DMS 273 (cell line): ENCODE data around the gene TMUB1.

ENCODE experiments used
- DNase-seq: peaks from one replicate; lab custom pipeline; 2025; ENCODE audit not compliant: unreplicated experiment; lab: John Stamatoyannopoulos, UW

Gene TMUB1

DNA sequence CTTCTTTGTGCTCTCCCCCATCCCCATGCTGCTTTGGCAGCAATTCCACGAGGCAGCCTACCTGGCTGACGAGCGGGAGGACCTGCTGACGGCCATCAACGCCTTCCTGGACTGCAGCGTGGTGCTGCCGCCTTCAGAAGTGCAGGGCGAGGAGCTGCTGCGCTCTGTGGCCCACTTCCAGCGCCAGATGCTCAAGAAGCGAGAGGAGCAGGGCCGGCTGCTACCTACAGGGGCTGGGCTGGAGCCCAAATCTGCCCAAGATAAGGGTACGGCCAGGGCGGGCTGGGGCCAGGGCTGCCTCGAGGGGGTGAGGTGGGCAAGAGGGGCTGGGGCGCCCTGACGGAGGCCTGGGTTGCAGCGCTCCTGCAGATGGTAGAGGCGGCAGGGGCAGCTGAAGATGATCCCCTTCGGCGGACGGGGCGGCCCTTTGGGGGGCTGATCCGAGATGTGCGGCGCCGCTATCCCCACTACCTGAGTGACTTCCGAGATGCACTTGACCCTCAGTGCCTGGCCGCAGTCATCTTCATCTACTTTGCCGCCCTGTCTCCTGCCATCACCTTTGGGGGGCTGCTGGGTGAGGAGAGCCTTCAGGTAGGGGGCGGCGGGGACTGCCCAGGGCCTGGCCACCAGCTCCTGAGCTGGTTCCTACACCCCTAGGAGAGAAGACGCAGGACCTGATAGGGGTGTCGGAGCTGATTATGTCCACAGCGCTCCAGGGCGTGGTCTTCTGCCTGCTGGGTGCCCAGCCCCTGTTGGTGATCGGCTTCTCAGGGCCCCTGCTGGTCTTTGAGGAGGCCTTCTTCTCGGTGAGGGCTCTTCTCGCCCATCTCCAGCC, 12.0 kb downstream of the TMUB1 start:
- DNase-seq, result no peak

DNA sequence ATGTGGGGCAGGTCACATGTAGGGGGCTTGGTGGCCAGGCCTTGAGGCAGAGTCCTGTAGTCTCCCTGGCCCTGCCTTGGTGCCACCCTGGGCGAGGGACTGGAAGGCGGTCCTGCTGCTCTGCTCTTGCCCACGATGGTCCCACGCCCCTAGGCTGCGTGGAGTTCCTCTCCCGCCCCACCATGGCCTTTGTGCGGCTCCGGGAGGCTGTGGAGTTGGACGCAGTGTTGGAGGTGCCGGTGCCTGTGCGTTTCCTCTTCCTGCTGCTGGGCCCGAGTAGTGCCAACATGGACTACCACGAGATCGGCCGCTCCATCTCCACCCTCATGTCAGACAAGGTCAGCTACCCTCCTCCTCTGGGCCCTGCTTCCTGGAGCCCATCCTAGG, 12.7 kb downstream of the TMUB1 start:
- DNase-seq, result no peak

DNA sequence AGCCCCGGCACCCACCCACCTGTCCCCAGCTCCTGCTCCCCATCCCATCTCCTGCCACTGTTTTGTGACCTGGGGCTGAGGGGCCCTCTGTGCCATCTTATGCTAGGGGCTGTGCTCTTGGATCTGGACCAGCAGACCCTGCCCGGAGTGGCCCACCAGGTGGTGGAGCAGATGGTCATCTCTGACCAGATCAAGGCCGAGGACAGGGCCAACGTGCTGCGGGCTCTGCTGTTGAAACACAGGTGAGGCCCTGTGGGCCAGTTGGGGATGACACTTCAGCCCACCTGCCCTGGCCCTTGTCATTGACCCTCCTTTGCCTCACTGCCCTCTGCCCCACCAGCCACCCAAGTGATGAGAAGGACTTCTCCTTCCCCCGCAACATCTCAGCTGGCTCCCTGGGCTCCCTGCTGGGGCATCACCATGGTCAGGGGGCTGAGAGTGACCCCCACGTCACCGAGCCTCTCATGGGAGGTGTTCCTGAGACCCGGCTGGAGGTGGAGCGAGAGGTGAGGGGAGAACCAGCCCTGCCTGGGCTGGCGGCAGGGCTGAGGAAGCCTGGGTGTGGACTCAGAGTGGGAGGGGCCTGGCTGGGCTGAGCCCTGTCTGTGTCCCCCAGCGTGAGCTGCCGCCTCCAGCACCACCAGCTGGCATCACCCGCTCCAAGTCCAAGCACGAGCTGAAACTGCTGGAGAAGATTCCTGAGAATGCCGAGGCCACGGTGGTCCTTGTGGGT, 13.3 kb downstream of the TMUB1 start:
- no peak for DNase-seq

DNA sequence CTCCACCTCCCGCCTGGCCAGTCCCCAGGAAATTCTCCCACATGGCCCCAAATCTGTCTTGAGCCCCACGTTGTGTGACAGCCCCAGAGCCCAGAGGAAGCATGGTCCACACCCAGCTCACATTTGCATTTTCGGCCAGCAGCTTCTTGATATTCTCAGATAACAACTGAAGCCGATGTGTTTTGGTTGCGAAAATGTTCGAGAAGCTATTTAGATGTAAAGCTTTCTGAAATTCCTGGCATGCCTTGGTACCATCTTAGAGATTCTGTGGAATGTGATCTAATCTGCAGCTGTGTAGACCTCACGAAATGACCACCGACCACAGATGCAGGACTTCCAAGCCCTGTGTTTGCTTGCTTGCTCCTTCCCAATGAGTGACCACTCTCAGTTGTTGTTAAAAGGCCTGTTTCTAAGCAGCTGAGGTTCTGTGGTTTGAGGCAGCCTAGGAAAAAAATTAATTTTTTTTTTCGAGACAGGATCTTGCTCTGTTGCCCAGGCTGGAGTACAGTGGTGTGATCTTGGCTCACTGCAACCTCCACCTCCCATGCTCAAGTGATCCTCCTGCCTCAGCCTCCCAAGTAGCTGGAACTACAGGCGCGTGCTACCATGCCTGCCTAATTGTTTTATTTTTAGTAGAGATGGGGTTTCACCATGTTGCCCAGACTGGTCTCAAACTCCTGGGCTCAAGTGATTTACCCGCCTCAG, 15.1 kb downstream of the TMUB1 start:
- DNase-seq, result no peak

DNA sequence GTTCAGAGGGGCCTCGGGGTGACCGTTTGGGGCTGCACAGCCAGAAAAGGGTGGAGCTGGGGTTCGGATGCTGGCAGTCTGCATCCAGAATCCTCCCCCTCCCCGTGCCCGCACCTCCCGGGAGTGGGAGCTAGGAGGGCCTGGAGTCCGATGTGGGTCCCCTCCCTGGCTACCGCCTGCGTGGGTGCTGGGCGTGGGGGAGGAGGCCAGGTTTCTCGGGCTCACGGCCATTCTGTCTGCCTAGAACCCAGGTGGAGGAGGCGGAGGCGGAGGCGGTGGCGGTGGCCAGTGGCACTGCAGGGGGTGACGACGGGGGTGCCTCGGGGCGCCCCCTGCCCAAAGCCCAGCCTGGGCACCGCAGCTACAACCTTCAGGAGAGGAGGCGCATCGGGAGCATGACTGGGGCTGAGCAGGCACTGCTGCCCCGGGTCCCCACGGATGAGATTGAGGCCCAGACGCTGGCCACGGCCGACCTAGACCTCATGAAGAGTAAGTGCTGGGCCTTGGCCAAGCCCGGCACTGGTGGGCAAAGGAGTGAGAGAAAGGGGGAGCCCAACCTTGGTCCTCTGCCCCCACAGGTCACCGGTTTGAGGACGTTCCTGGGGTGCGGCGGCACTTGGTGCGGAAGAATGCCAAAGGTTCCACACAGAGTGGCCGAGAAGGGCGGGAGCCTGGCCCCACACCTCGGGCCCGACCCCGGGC, 16.9 kb downstream of the TMUB1 start:
- DNase-seq, result no peak

DNA sequence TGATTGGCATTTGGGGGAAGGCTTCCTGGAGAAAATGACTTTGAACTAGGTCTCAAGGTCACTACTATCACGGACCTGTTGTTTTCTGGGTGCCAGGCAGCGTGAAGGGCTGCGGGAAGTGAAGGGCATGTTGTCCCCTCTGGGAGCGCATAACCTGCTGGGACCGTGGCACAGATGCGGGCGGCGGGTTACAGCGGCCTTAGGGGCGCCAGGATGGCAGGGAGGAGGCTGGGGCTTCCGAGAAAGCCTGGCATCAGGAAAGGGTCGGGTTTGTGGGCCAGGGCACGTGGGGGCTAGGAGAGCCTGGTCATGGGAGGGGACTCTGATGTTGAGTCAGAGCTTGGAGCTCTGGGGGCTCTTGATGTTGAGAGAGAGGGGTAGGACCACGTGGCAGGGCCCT, 17.8 kb downstream of the TMUB1 start:
- no peak for DNase-seq

DNA sequence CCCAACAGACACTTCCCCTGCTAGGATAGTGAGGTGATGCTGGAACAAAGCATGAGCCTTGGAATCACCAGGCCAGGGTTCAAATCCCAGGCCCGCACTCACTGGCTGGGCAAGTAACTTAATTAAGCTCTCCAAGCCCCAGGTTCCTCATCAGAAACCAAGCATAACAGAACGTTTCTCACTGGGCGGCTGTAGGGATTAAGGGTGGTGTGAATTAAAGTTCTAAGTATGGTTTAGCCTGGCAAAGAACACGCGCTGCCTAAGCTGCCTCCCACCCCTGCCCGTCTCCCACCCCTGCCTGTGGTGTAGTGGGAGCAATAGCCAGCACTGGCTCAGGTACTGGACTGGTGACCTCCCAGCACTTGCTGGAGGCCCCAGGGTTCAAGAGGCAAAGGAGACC, 18.3 kb downstream of the TMUB1 start:
- no peak for DNase-seq

DNA sequence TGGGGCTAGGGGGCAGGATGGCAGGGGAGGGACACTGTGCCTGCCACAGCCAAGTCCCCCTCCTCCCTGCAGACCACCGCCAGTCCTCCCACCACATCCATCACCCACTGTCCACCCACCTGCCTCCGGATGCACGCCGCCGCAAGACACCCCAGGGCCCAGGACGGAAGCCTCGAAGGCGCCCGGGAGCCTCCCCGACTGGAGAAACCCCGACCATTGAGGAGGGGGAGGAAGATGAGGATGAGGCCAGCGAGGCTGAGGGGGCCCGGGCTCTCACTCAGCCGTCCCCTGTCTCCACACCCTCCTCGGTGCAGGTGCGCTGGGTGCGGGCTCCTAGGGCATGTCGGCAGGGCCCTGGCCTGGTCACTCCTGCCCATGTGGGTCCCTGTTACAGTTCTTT, 18.8 kb downstream of the TMUB1 start:
- DNase-seq, result no peak

DNA sequence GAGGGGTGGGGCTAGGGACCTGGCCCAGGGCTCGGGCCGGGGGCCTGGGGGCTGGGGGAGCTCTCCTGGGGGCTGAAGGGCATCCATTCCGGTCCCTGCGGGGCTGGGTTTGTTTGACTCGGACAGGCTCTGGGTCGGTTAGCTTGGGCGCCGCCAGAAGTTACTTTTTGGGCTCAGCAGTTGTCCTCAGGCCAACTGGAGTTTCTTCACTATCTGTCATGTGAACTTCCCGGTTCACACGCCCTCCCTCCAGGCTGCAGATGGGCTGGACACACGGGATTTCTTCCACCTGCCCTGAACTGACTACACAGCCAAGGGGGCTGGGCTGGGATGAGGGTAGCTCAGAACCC, 20.1 kb downstream of the TMUB1 start:
- no peak for DNase-seq

DNA sequence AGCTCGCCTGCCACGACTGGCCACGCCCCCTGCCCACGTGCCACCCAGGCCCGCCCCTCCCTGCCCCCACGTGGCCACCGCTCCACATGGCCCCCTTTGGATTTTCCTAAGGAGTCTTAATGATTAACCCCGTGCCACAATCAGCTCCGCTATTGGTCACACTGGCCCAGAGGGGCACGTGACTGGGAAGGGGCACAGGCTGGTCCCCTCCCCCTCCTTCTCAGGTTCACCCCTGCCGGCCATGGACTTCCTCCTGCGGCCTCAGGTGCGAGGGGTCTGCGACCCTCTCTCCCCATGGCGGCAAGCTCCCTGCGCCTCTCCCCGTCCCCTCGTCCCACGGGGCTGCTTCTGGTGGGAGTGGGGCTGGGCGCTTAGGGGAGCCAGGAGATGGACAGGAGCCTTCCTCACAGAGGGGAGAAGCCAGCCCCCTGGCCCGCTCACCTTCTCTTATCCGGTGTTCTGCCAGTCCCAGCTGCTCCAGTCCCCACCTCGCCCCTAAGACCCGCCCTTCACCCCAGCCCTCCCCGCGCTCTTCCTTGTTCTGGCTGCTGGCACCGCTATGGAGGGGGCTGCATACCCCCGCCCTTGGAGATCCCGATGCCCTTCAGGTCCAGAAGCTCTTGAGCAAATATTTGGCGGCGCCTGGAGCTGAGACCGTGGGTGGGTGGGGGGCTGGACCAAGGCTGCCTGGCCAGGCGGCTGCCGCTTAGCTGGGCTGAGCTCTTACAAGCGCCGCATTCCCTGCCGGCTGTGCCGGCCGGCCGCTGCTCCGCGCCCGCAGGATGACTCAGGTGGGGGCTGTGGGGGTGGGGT, 20.7 kb downstream of the TMUB1 start:
- peak; percentile 45 for DNase-seq

DNA sequence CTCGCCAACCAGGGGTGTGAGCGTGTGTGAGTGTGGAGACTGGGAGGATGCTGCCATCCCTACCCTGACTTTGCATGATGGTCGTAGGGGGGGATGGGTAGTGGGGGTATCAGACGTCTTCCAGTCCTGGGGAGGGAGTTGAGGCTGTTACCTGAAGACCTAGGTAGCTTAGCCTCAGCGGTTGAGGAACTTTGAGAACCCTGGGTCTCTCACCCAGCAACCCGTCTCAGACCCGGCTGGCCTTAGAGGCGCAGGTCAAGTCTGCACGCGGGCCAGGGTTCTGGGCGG, 21.2 kb downstream of the TMUB1 start:
- DNase-seq, result no peak

DNA sequence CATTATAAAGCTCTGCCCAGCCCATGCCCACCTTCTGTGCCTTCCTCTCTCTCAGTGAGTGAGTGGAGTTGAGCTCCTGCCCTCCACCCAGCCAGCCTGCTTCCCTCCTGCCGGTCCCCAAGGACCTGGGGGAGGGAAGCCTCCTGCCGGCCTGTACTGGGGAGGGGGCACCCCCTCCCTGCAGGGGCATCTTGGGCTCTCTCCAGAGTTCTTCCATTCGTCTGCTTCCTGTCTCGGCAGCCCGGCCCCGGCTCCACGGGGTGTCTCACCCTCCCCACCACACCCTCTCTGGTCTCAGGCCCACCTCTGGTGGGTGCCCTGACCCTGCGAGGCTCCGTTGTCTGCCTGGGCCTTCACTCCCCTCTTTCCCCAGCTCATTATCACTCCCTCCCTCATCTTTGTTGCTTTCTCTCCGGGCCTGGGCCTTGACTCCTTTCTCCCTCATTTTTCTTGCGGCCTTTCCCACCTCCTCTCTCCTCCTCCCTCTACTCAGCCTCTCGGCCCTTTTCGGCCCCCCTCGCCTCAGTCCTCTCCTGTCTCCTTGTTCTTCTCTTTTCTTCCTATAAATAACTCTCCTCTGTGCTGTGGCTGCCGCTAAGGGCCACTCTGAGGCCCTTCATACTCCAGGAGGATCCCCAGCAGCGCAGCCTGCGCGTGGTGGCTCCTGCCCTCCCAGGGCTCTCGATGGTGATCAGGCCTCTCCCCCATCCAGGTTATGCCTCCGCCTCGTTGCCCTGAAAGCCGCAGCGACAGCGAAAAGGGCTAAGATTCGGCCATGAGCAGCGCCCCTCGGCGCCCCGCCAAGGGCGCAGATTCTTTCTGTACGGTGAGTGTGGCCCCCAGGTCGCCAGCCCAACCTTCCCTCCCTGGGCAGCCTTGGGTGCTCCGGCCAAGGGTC, 21.8 kb downstream of the TMUB1 start:
- no peak for DNase-seq

DNA sequence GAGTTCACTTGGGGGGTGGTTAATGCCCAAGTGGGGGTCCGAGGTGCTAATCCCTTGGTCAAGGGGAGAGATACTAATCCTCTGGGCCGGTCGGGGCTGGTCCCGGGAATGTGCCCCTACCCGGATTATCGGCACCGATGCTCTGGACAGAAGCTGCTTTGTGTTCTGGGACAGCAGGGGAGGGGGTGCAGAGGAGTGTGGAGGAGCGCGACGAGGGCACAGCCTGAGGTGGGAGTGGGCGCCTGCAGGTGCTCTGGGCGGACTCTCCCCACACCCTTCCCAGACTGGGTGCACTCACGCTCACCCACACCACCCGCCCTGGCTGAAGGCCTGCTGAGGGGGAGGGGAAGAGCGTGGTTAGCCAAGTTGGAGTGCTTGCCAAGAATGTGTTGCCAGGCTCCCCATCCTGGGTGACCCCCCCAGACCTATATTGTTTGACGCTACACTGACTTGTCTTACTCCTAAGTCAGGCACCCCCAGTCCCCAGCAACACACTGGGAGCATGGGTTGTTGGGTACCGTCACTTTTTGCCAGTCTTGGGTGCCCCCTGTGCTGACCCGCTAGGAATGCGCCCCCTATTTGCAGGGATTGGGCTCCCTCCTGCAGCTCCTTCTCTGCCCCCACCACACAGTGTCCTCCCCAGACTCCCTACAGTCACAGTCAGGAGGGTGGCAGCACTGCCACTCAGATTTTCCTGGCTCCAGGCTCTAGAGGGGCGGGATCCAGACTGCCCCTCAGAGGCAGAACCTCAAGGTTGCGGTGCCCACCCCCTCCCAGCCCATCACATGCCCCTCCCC, 22.7 kb downstream of the TMUB1 start:
- DNase-seq, result peak; percentile 72

DNA sequence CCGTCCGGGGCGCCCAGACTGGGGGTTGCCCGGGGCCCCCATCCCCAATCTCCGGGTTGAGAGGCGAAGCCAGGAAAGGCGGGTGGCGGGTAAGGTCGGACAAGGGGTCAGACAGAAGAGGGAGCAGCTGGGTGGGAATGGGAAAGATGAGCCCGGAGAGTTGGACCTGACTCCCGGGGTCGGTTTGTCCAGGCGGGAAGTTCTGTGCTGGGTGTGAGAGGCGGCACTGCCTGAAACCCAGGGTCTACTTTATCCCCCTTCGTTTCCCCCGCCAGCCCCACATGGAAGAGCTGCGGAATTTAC, 23.2 kb downstream of the TMUB1 start:
- DNase-seq, result no peak

DNA sequence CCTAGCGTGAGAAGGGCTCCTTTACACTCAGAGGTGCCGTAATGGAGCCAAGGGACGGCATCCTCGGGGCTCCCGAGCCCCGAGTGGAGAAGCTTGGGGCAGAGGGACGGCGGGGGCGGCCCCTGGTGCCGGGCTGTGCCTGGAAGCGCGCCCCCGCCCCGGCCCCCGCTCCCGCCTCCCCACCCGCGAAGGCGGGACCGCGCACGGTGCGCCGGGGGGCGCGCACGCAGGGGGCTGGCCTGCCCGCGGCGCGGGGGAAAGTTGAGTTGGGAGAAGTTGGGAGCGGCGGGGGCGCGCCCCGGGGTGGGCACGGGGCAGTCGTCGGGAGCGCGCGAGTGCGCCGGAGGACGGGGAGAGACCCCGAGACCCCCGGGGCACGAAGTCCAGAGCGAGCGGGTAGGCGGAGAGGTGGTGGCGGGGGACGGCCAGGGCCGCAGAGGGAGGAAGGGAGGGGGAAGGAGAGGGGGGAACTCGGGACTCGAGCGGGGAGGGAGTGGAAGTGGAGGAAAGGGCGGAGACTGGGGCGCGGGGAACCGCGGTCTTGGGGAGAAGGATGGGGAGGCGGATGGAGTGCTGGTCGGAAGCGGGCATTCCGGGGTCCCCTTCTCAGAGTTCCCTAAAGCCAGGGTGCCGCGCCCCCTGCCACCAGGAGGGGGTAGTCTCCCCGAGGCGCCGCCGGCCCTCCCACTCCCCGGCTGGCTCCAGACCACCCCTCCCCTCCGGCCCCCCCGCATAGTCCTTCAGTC, 23.8 kb downstream of the TMUB1 start, which contains the start of gene SLC4A2:
TSS of gene SLC4A2 (plus strand) at position 223 of the 746 bp plus-strand sequence. CDS start 2,399 bp downstream, outside the sequence.
- peak; percentile 97 for DNase-seq

DNA sequence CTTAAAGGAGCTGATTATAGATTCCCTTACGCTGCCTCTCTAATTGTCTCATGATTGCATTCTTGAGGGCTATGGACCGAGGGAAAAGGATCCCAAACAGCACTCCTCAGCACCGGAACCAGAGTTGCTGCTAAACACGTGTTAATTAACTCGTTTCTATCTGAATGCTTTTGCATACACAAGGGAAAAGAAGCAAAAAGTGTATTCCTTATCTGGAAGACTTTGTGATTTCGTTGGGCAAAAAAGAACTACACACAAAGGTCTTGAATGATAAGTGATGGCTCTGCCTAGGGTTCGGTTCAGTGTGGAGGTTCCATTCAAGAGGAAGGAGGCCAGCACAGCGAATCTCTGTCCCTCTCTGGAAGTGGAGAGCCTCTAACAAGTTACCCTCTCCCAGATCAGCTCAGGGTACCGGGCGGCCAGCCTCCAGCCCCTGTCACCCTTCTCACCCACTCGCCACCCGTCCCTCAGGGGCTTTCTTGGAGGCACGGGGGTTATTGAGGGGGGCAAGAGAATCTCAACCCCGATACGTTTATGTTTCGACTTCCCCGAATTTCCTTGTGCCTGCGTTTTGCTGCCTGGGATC, 24.4 kb downstream of the TMUB1 start:
- peak; percentile 65 for DNase-seq

DNA sequence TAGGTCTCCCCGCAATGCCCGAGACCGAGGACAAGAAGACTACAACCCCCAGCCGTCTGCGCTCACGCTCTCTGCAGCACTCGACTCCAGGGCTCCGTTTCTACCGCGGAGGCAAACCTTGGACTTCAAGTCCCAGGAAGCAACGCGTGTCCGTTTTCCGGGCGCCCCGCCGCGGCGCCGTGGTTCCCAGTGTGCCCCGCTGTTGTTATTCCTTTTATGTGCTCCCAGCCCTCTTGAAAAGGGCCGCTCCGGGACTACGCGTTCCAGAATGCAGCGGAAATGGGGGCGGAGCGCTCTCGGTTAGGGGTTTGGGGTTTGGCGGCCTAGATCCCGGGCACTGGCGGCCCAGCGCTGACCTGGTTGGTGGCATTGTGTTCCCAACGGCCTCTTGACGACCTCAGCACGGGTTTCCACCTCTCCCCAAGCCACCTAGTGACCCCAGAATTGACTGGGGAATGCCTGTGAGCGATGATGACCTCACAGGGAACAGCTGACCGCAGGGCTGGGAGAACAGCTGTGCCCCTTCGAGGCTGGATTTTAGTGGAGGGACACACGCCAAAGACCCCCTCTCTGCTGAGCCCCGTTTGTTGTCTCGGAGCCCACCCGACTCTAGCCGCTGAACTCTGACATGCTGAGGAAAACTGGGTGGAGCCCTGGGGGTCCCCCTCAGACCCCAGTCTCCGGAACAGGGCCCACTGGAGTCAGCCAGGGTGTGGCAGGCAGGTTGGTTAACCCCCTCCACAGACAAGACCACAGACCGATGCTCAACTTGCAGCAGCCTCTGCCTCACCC, 25.1 kb downstream of the TMUB1 start:
- DNase-seq, result peak; percentile 100
